ENCODE data around the gene AKT1.

AKT1 gene

DNA sequence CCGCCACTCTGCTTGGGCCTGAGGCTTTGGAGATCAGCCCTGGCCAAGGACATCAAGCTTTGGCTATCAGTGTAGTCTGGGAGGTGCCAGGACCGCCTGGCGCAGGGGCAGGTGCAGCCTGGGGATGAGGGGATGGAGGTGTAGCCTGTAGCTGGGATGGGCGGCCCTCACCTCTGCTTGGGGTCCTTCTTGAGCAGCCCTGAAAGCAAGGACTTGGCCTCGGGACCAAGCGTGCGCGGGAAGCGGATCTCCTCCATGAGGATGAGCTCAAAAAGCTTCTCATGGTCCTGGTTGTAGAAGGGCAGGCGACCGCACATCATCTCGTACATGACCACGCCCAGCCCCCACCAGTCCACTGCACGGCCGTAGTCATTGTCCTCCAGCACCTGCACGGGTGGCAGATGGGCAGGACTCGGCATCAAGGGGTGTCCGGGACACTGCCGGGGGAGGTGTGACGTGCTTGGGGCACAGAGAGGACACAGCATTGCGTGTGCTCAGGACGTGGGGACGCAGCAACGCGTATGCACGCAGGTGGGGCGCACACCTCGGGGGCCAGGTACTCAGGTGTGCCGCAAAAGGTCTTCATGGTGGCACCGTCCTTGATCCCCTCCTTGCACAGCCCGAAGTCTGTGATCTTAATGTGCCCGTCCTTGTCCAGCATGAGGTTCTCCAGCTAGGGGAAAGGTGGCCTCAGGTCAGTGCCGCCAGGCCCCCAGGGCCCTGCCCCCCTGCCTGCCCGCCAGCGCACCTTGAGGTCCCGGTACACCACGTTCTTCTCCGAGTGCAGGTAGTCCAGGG is 22.6 kb downstream of the AKT1 start:
- Mint-ChIP-seq H3K4me1 (peaks cover 12 to 17% of the 10 kb centered on the region in 2 donors), H3K36me3 (peaks cover 50 to 58% of the 10 kb centered on the region in 2 donors), H3K27me3 (no peaks in the 10 kb centered on the region), H3K4me3 (no peak overlapping the region), H3K9me3 (peaks cover 3 to 4% of the 10 kb centered on the region in 2 donors), H3K27ac (peak overlapping the region; percentile 20)
- DNase-seq (no peak), ATAC-seq (replicated peaks) (no peak)

GRCh38 chr14:104771918-104772706 is 23.4 kb downstream of the AKT1 start:
- Mint-ChIP-seq H3K27me3 (no peaks in the 10 kb centered on the region), H3K4me3 (no peak overlapping the region), H3K27ac (no peak overlapping the region), H3K4me1 (peaks cover 12 to 17% of the 10 kb centered on the region in 2 donors), H3K36me3 (peaks cover 49 to 58% of the 10 kb centered on the region in 2 donors), H3K9me3 (peaks cover 3 to 4% of the 10 kb centered on the region in 2 donors)
- ATAC-seq (replicated peaks) (no peak), DNase-seq (no peak)

- H3K27ac Mint-ChIP-seq: peak overlapping the region; percentile 16
- no peak overlapping the region for H3K4me3 Mint-ChIP-seq
- peaks cover 3 to 4% of the 10 kb centered on the region in 2 donors for H3K9me3 Mint-ChIP-seq
- no peak for ATAC-seq (replicated peaks)
- H3K27me3 Mint-ChIP-seq: no peaks in the 10 kb centered on the region
- H3K4me1 Mint-ChIP-seq: peaks cover 10 to 17% of the 10 kb centered on the region in 2 donors
- H3K36me3 Mint-ChIP-seq: peaks cover 42 to 53% of the 10 kb centered on the region in 2 donors
- no peak for DNase-seq
These were observed 24.2 kb downstream of the AKT1 start for GRCh38 chr14:104771374-104771773.

GRCh38 chr14:104770851-104771272 is 24.7 kb downstream of the AKT1 start:
- H3K9me3 Mint-ChIP-seq: peaks cover 3 to 4% of the 10 kb centered on the region in 2 donors
- H3K27me3 Mint-ChIP-seq: no peaks in the 10 kb centered on the region
- H3K4me1 Mint-ChIP-seq: peaks cover 10 to 17% of the 10 kb centered on the region in 2 donors
- H3K4me3 Mint-ChIP-seq: no peak overlapping the region
- ATAC-seq (replicated peaks): no peak
- no peak for DNase-seq
- peaks cover 37 to 48% of the 10 kb centered on the region in 2 donors for H3K36me3 Mint-ChIP-seq
- H3K27ac Mint-ChIP-seq: peak overlapping the region; percentile 16

DNA sequence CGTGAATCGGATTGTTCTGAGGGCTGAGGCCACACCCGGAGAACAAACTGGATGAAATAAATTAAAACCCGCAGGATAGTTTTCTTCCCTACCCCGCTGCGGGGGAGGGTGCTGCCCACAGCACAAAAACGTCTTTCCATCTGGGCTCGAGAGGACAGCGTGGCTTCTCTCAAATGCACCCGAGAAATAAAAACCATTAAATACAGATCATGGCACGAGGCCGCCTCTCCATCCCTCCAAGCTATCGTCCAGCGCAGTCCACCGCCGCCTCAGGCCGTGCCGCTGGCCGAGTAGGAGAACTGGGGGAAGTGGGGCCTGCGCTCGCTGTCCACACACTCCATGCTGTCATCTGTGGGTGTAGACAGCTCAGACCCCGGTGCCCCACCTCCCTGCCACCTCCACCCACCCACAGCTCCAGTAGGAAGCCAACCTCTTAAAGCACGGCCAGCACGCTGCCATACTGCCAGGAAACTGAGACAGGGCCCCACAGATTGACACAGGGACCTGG is 25.4 kb downstream of the AKT1 start:
- Mint-ChIP-seq H3K4me3 (no peak overlapping the region), H3K9me3 (peaks cover 4 to 5% of the 10 kb centered on the region in 2 donors), H3K27ac (peak overlapping the region; percentile 65), H3K27me3 (no peaks in the 10 kb centered on the region), H3K4me1 (peaks cover 10 to 17% of the 10 kb centered on the region in 2 donors), H3K36me3 (peaks cover 41 to 52% of the 10 kb centered on the region in 2 donors)
- DNase-seq: no peak
- ATAC-seq (replicated peaks): no peak

- DNase-seq (no peak), ATAC-seq (replicated peaks) (no peak)
- H3K27me3 Mint-ChIP-seq: no peaks in the 10 kb centered on the region
- H3K4me1 Mint-ChIP-seq: peaks cover 10 to 17% of the 10 kb centered on the region in 2 donors
- peaks cover 4 to 5% of the 10 kb centered on the region in 2 donors for H3K9me3 Mint-ChIP-seq
- H3K27ac Mint-ChIP-seq: peak overlapping the region; percentile 65
- H3K36me3 Mint-ChIP-seq: peaks cover 41 to 49% of the 10 kb centered on the region in 2 donors
- no peak overlapping the region for H3K4me3 Mint-ChIP-seq
These were observed 26.1 kb downstream of the AKT1 start for GRCh38 chr14:104769324-104770071.

DNA sequence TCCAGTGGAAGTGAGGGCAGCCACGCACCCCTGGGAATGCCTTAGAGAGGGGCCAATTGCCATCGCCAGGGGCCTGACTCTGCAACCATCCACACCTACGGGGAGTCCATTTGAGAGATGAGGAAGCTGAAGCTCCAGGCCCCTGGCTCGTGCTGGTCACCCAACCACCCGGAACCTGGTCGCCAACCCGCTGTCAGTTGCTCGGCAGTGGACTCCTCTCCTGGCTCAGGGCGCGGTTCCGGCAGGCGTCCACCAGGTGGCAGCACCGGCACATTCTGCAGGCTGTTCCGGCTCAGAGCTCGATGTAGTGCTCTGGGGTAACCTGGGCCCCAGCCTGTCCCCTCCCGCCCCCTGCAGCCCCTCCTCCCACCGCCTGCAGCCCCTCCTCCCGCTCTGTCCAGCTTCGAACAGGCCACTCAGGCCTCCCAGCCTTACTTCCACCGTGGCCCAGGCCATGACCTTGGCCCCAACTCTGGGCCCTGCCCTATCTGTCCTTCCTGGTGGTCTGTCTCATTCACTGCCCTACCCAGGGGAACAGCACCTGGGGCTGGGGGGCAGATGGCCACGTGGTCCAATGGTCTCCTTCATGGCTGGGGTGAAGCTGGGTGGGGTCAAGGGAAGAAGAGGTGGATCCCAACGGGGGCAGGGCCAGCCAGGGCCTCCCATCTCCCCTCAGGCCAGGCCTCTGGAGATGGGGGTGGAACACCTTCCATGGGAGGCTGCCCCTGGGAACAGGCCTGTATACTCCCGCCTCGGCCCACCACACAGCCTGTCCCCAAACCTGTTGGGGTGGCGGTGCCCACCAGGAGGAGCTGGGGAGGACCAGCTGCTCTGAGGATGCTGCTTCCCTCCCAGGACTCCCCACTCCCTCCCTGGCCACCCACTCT is 26.9 kb downstream of the AKT1 start:
- Mint-ChIP-seq H3K27me3 (no peaks in the 10 kb centered on the region), H3K4me1 (peaks cover 10 to 17% of the 10 kb centered on the region in 2 donors), H3K9me3 (peaks cover 4 to 5% of the 10 kb centered on the region in 2 donors), H3K36me3 (peaks cover 39 to 43% of the 10 kb centered on the region in 2 donors), H3K4me3 (no peak overlapping the region), H3K27ac (no peak overlapping the region)
- ATAC-seq (replicated peaks) (peak; percentile 95), DNase-seq (peak; percentile 78)

DNA sequence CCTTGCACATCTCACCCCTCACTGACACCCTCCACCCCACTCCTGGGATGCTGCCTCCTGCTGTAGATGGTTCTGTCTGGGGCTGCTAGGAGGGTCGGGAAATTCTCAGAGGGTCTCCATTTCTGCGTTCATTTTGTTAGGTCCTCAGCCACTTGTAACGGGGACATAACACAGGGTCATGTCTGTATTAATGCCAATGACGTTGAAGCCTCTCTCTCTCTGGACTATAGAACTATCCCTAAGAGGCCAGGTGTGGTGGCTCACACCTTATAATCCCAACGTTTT is 28.0 kb downstream of the AKT1 start:
- Mint-ChIP-seq H3K9me3 (peaks cover 4 to 5% of the 10 kb centered on the region in 2 donors), H3K4me1 (peaks cover 10 to 17% of the 10 kb centered on the region in 2 donors), H3K27ac (no peak overlapping the region), H3K27me3 (no peaks in the 10 kb centered on the region), H3K36me3 (peaks cover 29 to 38% of the 10 kb centered on the region in 2 donors), H3K4me3 (no peak overlapping the region)
- DNase-seq (no peak), ATAC-seq (replicated peaks) (no peak)

GRCh38 chr14:104766863-104767633 is 28.5 kb downstream of the AKT1 start:
- H3K36me3 Mint-ChIP-seq: peaks cover 29 to 37% of the 10 kb centered on the region in 2 donors
- DNase-seq: no peak
- no peak overlapping the region for H3K4me3 Mint-ChIP-seq
- no peak for ATAC-seq (replicated peaks)
- H3K9me3 Mint-ChIP-seq: peaks cover 4 to 7% of the 10 kb centered on the region in 2 donors
- peaks cover 10 to 17% of the 10 kb centered on the region in 2 donors for H3K4me1 Mint-ChIP-seq
- H3K27ac Mint-ChIP-seq: no peak overlapping the region
- no peaks in the 10 kb centered on the region for H3K27me3 Mint-ChIP-seq

DNA sequence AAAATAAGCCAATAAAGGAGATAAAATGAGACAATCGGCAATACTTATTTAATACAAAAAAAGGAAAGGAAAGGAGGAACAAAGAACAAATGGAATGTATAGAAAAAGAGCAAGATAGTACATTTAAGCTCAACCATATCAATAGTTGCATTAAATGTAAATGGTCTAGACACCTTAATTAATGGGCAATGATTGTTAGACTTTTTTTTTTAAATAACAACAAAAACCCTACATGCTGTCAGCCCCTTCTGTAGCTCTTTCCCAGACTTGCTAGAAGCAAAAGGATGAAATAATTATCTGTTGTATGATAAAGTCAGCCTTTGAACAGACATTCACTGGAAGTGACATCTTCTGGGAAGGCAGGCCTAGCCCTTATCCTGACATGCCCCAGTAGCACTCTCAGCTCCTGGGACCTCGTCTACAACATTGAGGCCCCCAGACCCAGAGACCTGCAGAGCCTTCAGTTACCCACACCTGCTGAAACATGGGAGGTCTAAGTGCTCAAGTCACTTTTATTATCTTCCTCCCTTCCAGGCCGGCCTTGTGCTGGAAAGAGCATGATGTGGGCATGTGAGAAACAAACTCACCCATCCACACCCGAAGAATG is 29.2 kb downstream of the AKT1 start:
- peaks cover 10 to 17% of the 10 kb centered on the region in 2 donors for H3K4me1 Mint-ChIP-seq
- no peak for ATAC-seq (replicated peaks)
- no peaks in the 10 kb centered on the region for H3K27me3 Mint-ChIP-seq
- no peak for DNase-seq
- no peak overlapping the region for H3K27ac Mint-ChIP-seq
- H3K9me3 Mint-ChIP-seq: peaks cover 4 to 7% of the 10 kb centered on the region in 2 donors
- H3K36me3 Mint-ChIP-seq: peaks cover 26 to 36% of the 10 kb centered on the region in 2 donors
- no peak overlapping the region for H3K4me3 Mint-ChIP-seq

DNA sequence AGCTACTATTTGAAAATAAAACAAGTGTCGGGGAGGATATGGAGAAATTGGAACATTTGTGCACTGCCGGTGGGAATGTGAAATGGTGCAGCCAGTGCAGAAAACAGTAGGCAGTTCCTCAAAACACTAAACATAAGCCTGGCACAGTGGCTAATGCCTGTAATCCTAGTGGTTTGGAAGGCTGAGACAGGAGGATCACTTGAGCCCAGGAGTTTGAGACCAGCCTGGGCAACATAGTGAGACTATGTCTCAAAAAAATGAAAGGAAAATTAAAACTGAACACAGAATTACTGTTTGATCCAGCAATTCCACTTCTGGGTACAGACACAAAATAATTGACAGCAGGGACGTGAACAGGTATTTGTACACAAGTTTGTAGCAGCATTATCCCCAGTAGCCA is 30.0 kb downstream of the AKT1 start:
- Mint-ChIP-seq H3K4me3 (no peak overlapping the region), H3K9me3 (peaks cover 0 to 4% of the 10 kb centered on the region in 2 donors), H3K27ac (no peak overlapping the region), H3K4me1 (peaks cover 10 to 17% of the 10 kb centered on the region in 2 donors), H3K36me3 (peaks cover 25 to 36% of the 10 kb centered on the region in 2 donors), H3K27me3 (no peaks in the 10 kb centered on the region)
- ATAC-seq (replicated peaks): no peak
- DNase-seq: no peak

Data from stimulated activated naive B cell treated with anti-CD40 and anti-IgM and Interleukin-4, amounts not matched to agents 10 μg/mL and 1 μg/mL and 100 μg/mL, for 72 hours (primary cell).